ENCODE results near the gene CPLX1.
"Not testable (repeated sequence)": the region's sequence is repeated elsewhere in the genome, so short reads cannot be mapped to it uniquely, and the experiment has no call there.

Gene CPLX1

GRCh38 chr4:775485-775884 is 50.4 kb downstream of the CPLX1 start:
- DNase-seq (ENCODE audit: low read depth), result not testable (repeated sequence)

- DNase-seq (ENCODE audit: low read depth), result not testable (repeated sequence)
These were observed 51.4 kb downstream of the CPLX1 start for GRCh38 chr4:774419-775092.

GRCh38 chr4:773214-773613 is 52.7 kb downstream of the CPLX1 start:
- no peak for DNase-seq (ENCODE audit: low read depth)

- no peak for DNase-seq (ENCODE audit: low read depth)
These were observed 53.2 kb downstream of the CPLX1 start for GRCh38 chr4:772776-773175.

GRCh38 chr4:772118-772517 is 53.8 kb downstream of the CPLX1 start:
- no peak for DNase-seq (ENCODE audit: low read depth)

- DNase-seq (ENCODE audit: low read depth), result no peak
These were observed 54.5 kb downstream of the CPLX1 start for GRCh38 chr4:771464-771863.

GRCh38 chr4:770022-770421 is 55.9 kb downstream of the CPLX1 start:
- DNase-seq (ENCODE audit: low read depth), result no peak

GRCh38 chr4:769511-769910 is 56.4 kb downstream of the CPLX1 start:
- DNase-seq (ENCODE audit: low read depth), result no peak

- no peak for DNase-seq (ENCODE audit: low read depth)
These were observed 56.9 kb downstream of the CPLX1 start for GRCh38 chr4:768995-769394.

GRCh38 chr4:768076-768475 is 57.9 kb downstream of the CPLX1 start:
- DNase-seq (ENCODE audit: low read depth), result no peak

GRCh38 chr4:766559-767283 is 59.2 kb downstream of the CPLX1 start:
- DNase-seq (ENCODE audit: low read depth), result no peak

- no peak for DNase-seq (ENCODE audit: low read depth)
These were observed 59.8 kb downstream of the CPLX1 start for GRCh38 chr4:766152-766515.

- DNase-seq (ENCODE audit: low read depth), result no peak
These were observed 61.3 kb downstream of the CPLX1 start for GRCh38 chr4:764405-765169.

- DNase-seq (ENCODE audit: low read depth), result no peak
These were observed 62.0 kb downstream of the CPLX1 start for GRCh38 chr4:763922-764321.

- no peak for DNase-seq (ENCODE audit: low read depth)
These were observed 62.6 kb downstream of the CPLX1 start for GRCh38 chr4:763191-763810.

- DNase-seq (ENCODE audit: low read depth), result no peak
These were observed 63.4 kb downstream of the CPLX1 start for GRCh38 chr4:762211-763190.

GRCh38 chr4:761739-762138 is 64.2 kb downstream of the CPLX1 start:
- no peak for DNase-seq (ENCODE audit: low read depth)

- no peak for DNase-seq (ENCODE audit: low read depth)
These were observed 64.8 kb downstream of the CPLX1 start for GRCh38 chr4:761086-761485.

- no peak for DNase-seq (ENCODE audit: low read depth)
These were observed 65.3 kb downstream of the CPLX1 start for GRCh38 chr4:760616-761015.

GRCh38 chr4:759810-760209 is 66.1 kb downstream of the CPLX1 start:
- not testable (repeated sequence) for DNase-seq (ENCODE audit: low read depth)

- DNase-seq (ENCODE audit: low read depth), result no peak
These were observed 68.8 kb downstream of the CPLX1 start for GRCh38 chr4:757111-757510.

Data from stimulated activated CD8-positive, alpha-beta memory T cell treated with anti-CD3 and anti-CD28 coated beads, Interleukin-12 subunit alpha, Interleukin-12 subunit beta, amount 100 ng/mL, for 4 hours (primary cell).